NT2/D1 (cell line): ENCODE results near the gene SLC35E4.

Source experiments
- YY1 ChIP-seq: IDR thresholded peaks from 2 replicates; pipeline ENCODE4 v1.6.1; 2011; ENCODE audit not compliant: insufficient read length, insufficient read depth
- ZNF274 ChIP-seq: IDR thresholded peaks from 2 replicates; pipeline ENCODE4 v1.6.1; 2011; ENCODE audit warnings: mild to moderate bottlenecking, low read depth, low read length

GRCh38 chr22:30610299-30610698 is 25.3 kb upstream of the SLC35E4 start:
- TF ChIP-seq ZNF274 (no peak), YY1 (no peak)
